HG03469 (cell line): ENCODE results near the gene KRT23.
"Not testable (repeated sequence)": the region's sequence is repeated elsewhere in the genome, so short reads cannot be mapped to it uniquely, and the experiment has no call there.

Experiments used
- ATAC-seq: cut with Tn5 transposase; IDR thresholded peaks from one replicate; pipeline ENCODE4 v1.9.1; 2021; ENCODE audit warnings: mild to moderate bottlenecking, moderate library complexity, moderate number of reproducible peaks; ENCODE audit not compliant: unreplicated experiment

The KRT23 gene

DNA sequence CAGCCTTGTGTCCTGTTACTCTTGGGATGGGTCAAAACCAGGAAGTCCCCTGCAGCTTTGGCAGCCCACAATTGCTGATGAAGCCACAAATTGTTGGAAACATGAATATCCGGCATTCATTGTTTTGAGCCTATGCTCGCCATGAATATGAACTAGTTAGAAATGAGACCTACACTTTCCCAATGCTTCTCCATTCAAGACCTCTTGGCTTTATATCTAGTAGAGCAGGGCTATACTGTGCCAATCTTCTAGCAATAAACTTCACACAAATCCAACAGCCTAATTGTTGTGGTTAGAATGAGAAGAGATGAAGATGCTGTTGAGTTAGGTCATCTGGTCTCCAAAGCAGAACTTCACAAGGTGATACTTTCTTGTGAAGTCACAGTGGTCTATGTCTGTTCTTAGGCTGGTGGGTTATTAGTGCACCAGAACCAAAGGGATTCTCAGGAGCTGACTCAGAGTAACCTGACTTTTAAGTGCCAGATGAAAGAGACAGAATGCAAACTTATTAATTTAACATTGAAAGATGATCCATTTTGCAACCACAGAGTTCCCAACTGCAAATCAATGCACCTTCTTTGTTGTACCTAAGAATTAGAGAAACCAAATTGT is 13.7 kb upstream of the KRT23 start:
- ATAC-seq = no peak

DNA sequence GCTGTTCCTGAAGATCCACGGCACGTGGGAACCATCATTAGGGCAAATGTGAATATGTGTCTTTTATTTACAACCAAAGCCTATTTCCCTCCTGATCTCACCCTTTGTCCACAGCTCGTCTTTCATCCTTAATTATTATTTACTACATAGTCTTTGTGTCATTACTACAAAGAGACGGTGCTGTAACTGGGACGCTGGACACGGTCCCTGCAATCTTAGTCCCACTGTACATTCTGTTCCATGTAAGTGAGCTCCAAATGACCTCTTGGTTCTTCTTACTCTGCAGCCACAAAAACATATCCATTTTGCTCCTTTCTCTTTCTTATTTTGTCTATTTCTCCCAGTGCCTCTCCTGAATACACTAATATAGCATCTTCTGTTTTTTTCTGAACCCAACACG is 12.7 kb upstream of the KRT23 start:
- ATAC-seq = no peak

DNA sequence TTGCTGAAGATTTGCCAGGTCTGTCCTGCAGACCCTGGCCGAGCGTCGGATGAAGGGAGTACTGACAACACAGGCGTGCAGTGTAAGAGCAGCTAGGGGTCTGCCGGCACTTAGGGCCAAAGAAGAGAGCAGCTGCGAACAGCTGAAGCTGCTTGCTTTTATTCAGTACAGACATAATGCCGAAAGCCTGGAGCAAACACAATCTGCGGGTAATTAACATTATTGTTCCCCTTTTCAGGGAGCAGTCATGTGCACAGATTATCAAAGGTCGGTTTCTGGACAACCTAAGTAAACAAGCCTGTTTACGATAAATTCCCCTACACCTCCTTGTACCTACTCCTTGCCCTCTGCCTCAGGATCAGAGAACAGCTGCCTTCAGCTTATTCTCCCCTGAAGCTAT is 12.0 kb upstream of the KRT23 start:
- no peak for ATAC-seq

DNA sequence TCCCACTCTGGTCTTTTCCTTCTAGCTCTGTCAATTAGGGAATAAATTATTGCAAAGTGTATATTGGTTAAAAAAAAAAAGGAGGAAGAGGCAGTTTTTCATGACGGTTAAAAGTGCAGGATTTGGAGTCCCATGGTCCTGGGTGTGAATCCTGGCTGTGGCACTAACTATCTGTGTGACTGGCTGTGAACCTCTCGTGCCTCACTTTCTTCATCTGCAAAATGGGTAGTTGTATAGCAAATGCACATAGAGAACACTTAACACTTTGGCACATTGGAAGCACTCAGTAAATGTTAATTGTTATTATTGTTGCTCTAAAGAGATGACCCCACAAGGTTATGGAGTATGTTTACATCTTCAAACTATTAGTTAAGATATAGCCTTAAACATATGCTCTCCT is 10.5 kb upstream of the KRT23 start:
- no peak for ATAC-seq

DNA sequence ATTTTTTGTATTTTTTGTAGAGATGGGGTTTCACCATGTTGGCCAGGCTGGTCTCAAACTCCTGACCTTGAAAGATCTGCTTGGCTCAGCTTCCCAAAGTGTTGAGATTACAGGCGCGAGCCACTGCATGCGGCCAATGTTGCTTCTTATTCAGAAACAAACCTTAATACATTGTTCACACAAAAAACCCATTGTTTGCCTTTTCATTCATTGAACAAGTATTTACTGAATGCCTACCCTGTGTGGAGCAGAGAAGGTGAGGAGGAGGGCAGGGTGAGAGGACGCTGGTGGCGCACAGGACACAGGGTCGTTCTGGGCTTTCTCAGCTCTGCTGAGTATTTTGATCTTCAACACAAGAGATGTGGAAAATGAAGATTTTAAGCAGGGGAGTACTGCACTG is 8.0 kb upstream of the KRT23 start:
- no peak for ATAC-seq

DNA sequence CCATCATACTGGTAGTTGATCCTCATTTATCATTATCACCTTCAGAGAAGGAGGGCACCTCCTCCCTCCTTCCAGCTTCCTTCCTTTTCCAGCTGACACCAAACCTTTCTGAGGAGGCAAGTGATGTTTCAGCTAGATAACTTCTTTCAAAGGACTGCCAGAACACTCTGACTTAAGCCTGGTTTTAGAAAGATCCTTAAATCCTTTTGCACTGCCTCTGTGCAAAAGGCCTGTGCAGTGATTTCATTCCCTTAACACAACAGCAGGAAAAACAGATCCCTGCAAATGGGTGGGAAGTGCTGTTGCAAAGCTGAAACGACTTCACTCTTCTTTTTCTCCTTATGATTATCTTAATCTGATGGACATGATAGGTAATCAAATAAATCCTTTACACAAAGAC is 7.1 kb upstream of the KRT23 start:
- no peak for ATAC-seq

DNA sequence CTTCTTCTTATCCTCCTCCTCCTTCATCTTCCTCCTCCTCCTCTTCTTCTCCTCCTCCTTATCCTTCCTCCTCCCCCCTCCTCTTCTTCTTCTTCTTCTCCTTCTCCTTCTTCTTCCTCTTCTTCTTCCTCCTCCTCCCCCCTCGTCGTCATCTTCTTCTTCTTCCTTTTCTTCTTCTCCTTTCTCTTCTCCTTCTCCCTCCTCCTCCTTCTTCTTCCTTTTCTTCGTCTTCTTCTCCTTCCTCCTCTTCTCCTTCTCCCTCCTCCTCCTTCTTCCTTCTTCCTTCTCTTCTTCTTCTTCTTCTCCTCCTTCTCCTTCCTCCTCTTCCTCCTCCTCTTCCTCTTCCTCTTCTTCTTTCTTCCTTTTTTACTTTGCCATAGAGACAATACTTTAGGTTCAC is 5.1 kb upstream of the KRT23 start:
- no peak for ATAC-seq

DNA sequence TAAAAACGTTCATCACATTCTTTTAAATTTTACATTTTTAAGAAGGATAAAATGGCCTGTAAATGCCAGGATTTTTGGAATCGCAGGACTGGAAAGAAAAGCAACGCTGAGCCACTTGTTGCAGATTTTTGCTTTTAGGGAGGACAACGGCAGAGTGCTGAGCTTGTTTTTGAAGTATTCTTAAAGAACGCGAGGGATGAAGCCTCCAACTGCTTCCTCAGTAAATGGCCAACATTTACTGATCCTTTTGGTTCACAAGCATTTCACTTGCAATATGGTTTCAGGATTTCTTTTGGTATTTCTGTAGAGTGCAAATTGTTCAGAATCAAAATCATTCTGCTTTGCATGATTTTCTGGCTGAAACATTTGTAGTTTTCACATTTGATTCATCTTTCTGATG is 2.8 kb upstream of the KRT23 start:
- ATAC-seq = no peak

DNA sequence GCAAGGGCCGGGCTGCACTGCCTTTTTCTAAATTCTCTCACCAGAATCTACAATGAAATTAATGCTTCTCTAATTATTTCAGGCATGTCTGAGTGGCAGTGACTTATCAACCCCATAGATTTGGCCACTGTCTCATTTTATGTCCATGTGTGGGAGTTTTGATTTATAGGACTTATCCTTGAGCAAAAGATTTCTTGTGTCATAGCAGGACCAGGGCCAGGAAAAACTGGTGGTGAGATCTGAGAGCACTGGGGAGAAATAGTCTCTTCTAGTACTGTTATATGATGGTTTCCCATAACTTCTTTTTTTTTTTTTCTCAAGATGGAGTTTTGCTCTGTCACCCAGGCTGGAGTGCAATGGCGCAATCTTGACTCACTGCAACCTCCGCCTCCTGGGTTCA is 1.5 kb upstream of the KRT23 start:
- no peak for ATAC-seq

DNA sequence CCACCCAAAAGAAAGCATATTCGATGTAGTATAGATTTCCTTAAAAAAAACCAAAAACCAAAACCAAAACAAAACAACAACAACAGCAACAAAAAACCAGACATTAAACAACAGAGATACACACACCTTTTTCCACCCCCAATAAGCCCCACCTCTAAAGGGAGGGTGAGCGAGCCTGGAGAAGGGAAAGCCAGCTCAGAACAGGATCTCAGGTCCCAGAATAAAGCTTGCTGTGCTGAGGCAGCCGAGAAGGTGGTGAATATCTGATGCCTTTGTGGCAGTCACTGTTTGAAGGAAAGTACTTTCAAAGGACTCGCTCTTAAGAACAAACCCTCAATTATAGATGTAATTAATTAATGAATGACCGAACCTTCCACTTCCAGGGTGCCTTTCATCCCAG is 470 bp downstream of the KRT23 start:
- ATAC-seq = no peak

DNA sequence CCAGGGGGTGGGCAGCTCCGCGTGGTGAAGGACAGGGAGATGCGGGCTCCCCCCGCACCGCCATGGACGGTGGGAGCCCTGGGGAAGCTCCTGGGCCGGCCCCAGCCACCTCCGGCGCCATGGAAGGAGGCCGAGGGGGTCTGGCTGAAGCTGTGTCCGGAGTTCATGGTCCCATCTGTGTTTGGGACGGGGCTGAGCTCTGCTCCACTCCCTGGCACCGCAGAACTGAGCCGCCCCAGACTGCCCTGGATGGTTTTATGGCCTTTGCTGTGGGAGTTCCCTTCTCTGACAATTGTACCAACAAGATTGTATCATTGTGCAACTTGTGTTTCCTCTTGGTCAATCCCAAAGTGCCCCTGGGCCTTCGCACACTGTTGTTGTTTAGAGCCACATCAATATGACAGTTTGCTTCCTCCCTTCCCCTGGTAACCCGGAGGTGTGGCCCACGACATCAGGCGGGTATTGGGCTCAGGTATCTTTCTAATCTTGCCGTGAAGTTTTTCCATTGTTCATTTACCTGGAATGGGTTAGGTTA is 942 bp downstream of the KRT23 start:
- no peak for ATAC-seq

DNA sequence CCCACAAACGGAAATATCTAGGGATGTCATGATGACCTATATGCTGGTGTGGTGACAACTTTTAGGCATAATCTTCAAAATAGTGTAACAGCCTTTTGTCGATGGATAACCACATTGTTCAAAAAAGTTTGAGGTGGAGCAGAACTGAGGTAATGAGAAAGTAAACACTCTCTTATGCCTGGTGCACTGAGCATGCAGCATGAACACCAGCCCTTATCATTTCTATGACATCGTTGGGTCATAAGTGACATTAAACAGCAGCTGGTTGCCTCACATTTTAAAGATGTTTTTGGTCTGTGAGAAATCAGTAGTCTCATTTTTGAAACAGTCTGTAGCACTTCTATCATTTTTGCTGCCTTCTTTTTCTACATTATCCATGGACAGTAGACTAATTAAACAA is 1.8 kb downstream of the KRT23 start:
- ATAC-seq = no peak

DNA sequence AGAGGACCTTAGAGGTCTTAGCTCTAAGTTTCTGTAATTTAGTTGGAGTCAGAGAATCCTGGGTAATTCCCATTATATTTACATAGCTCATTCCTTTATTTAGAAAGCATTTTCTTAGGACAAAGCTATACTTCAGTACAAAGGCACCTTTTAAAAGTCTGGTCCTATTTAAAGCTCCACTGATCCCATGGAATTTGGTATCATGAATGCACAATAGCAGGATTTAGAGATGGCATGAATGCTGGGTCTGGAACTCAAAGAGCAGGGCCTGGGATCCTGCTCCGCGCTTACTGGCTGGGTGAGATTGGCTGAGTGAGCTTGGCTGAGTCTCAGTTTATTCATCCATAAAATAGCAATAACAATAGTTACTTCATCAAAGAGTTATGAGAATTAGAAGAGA is 4.8 kb downstream of the KRT23 start:
- ATAC-seq = no peak

DNA sequence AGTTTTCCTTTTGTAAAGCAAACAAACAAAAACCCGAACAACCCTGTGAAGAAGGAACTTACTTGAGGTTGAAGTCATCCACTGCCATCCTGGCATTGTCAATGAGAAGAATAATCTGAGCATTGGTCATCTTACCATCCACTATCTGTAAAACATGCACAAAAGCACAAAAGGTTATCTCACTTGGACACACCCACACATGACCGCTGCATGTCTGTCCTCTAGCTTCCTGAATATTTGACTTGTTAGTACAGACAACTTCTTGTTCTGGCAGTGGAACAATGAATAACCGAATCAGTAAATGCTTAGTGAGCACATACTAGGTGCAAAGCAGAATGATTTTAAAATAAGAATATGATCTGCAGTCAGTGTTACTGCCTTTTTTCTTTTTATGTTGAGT is 6.1 kb downstream of the KRT23 start:
- ATAC-seq = no peak

DNA sequence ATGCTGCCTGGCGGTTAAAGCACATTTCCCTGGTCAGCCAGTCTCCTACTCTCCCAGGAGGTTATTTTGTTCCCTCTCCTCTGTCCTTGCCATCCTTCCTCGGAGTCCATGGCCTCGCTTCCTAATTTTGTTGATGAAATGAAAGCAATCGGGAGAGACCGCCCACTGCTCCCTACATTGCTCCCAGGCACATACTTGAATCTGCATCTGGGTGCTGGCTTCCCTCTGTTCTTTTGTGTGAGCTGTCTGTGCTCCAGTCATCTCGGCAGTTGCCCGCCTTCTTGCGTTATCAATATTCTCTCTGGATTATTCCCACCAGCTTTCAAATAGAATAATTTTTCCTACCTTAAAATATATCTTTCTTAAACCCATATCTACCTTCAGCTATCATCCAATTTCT is 11.1 kb downstream of the KRT23 start:
- ATAC-seq = no peak

DNA sequence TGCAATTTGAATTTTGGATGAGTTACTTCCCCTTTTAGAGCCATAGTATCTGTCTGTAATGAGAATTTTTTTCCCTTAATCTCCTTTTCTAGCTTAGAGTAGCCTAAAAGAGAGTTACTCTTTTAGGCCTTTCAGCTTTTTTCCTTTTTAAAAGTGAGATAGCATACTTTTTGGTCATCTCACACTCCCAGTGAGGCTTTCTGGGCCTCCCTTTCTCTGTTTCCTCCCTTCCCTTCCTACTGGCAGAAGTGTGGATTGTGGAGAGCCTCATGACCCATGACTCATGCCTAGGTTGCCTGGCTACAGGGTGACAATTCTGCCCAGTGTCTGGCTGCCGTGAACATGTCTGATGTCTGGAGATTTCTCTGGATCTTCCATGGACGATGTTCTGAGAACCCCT is 15.2 kb downstream of the KRT23 start:
- ATAC-seq = no peak

DNA sequence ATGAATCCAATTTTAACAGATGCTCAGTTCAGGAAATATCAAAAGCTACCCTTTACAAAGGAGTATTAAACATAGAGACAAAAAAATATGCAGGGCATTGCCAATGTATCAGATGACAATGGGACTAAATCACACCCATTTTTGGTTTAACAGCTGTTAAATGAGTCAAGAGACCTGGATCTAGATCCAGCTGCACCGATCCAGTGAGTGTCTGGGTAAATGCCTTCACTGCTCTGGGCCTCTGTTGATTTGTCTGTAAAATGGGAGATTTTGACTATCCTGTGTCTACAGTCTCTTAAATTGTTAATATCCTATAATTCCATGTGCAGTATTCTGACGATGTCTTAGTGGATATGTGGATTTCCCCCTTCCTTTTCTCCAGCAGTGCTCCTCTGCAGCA is 16.4 kb downstream of the KRT23 start:
- ATAC-seq = no peak

DNA sequence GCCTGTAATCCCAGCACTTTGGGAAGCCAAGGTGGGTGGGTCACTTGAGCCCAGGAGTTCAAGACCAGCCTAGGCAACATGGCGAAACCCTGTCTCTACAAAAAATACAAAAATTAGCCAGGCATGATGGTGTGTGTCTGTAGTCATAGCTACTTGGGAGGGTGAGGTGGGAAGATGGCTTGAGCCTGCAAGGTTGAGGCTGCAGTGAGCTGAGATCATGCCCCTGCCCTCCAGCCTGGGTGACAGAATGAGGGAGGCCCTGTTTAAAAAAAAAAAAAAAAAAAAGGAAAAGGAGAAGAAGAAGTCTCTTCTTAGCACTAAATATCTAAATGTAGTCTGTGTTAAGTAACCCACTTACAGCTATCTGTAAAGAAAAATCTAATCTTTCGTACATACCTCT is 20.3 kb downstream of the KRT23 start:
- not testable (repeated sequence) for ATAC-seq

DNA sequence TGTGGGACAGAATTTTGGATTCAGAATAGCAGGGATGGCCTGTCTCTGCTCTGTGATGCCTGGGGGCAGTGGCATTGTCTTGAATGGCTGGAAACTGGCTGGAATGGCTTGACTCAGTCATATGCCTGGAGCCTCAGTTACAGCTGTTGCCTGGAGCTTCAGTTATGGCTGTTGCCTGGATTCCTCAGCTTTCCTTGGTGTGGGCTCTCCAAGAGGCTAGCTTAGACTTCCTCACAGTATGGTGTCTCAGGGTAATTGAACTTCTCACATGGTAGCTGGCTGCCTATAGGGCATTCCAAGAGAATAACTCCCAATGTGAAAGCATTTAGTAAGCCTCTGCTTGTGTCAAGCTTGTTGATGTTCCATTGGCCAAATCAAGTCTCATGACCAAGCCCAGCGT is 21.1 kb downstream of the KRT23 start:
- no peak for ATAC-seq

DNA sequence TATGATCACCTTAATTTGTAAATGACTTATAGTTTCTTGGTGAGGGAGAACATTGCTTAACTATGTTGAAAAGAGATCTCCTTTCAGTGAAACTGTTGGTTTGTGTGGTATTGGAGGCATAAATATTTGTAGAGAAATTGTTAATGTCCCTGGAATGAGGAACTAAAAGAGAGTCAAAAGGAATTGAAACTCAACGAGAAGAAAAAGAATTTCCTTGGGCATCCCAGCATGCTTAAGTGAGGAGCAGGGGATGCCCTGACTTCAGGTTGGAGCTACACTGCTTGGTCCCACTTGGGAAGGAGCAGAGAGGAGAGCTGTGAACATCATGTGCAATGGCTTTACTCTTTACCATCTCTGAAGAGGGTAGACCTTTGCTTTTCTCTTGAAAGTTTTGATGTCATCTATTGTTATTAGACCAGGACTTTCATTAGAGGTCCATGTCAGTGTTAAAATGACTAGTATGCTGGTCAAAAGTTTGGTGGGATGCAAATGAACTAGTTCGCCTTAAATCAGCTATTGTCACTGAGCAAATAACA is 21.7 kb downstream of the KRT23 start:
- ATAC-seq = no peak

DNA sequence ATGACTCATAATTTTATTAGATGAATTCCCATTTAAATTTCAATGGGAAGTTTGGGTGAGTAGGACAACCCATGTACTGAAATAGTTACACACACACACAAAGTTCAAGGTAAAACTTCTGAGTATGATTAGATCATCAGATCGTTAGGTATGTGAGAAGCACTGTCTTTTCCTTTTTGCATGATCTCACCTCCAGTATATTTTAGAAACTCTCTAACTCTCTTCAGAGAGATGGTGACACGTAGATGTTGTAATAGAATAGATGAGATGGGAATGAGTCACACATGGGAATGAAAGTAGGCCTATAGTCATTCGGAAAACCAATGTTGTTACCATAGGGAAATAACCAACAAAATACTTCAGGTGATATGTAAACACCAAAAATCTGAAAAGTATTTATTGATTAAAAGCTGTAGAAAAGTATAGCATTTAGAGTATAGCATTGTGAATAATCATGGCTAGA is 22.2 kb downstream of the KRT23 start:
- no peak for ATAC-seq

DNA sequence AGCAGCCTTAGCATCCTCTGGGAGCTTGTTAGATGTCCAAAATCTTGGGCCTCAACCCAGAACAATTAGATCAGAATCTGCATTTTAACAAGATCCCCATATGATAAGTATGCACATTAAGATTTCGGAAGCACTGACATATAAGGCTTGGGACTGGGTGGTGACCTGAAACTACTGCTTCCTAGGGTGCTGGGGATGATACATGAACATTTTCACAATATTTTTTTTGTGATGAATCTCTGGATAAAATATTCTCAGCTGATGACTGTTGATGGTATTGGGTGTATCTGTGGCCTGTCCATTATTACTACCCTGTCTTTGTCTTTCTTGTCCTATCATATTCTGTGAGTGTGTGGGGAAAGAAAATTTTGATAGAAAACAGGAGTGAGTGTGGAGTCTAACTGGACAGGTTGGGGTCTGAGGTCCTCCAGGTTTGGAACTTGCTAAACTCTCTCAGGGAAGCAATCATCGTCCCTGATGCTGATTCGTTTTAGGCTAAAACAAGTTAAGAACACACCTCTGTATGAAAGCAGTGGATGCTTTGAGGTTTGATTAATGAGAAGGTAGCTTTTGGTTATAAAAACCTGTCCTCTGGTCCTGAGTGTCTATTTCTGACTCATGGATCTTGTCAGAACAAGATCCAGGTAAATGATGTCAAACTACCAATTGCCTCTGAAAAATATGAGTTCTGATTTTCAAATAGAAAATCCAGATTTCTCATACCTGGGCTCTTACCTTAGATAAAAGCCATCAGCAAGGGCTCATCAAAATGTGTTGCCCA is 23.2 kb downstream of the KRT23 start:
- no peak for ATAC-seq
